OCI-LY7 (cell line): Measurements from ENCODE around the gene KCNK7. TPM values are rescaled to one million over a fixed set of nuclear protein-coding genes. Genes with fewer than 3 reads are reported as not detected.

ENCODE experiments used
- BruUV-seq: library from RNA; stranded (reverse); fragments of 400-500 nt; replicated peaks from 2 replicates; lab custom pipeline; 2021; lab: Mats Ljungman, UMichigan
- CTCF ChIA-PET: fragments of 300-600 bp; sonication (Branson Sonifier 250); formaldehyde crosslinking; loops from one replicate; lab custom pipeline; 2022; ENCODE audit warnings: antibody characterized with exemption; ENCODE audit not compliant: unreplicated experiment; lab: Charles Lee
- POLR2A ChIA-PET: fragments of 300-600 bp; sonication (Branson Sonifier 250); formaldehyde crosslinking; loops from one replicate; lab custom pipeline; 2022; ENCODE audit warnings: antibody characterized with exemption; lab: Charles Lee
- DNase-seq: peaks from one replicate; pipeline ENCODE4 v3.0.0-alpha.2; 2015; ENCODE audit warnings: low spot score
- H2AFZ ChIP-seq: fragments of 200-600 bp; sonication (generic), shearing (Covaris generic); 2 replicates; pipeline ENCODE4 v1.6.1; 2014; ENCODE audit warnings: mild to moderate bottlenecking, antibody characterized with exemption, low read length, moderate library complexity
- H3K27ac ChIP-seq: fragments of 200-600 bp; sonication (generic); 2 replicates; pipeline ENCODE4 v1.5.1; 2014; ENCODE audit warnings: mixed run types, low read depth, mild to moderate bottlenecking, moderate library complexity, low read length, inconsistent platforms; ENCODE audit not compliant: poor library complexity, severe bottlenecking
- H3K36me3 ChIP-seq: fragments of 200-600 bp; sonication (generic); 2 replicates; pipeline ENCODE4 v1.6.1; 2014; ENCODE audit warnings: mild to moderate bottlenecking, antibody characterized with exemption, low read length, moderate library complexity, mixed read lengths; ENCODE audit not compliant: insufficient read depth
- H3K4me1 ChIP-seq: fragments of 200-600 bp; sonication (generic); 2 replicates; pipeline ENCODE4 v1.5.1; 2014; ENCODE audit warnings: mild to moderate bottlenecking, low read length; ENCODE audit not compliant: insufficient read depth, poor library complexity, severe bottlenecking
- H3K4me2 ChIP-seq: fragments of 200-600 bp; sonication (generic); 2 replicates; pipeline ENCODE4 v1.6.1; 2014; ENCODE audit warnings: mild to moderate bottlenecking, low read length
- H3K4me3 ChIP-seq: fragments of 200-600 bp; sonication (generic); 2 replicates; pipeline ENCODE4 v1.5.1; 2014; ENCODE audit warnings: mild to moderate bottlenecking, low read depth, low read length; ENCODE audit not compliant: poor library complexity, severe bottlenecking
- H3K79me2 ChIP-seq: fragments of 200-600 bp; sonication (generic); 2 replicates; pipeline ENCODE4 v1.6.1; 2016; ENCODE audit warnings: low read depth, mild to moderate bottlenecking, low read length, moderate library complexity, mixed read lengths; ENCODE audit not compliant: insufficient read depth
- H3K9me2 ChIP-seq: fragments of 200-600 bp; sonication (generic); 2 replicates; pipeline ENCODE4 v1.6.1; 2016; ENCODE audit warnings: mild to moderate bottlenecking, low read length, mixed read lengths; ENCODE audit not compliant: insufficient read depth
- H3K9me3 ChIP-seq: fragments of 200-600 bp; sonication (generic); 2 replicates; pipeline ENCODE4 v1.6.1; 2014; ENCODE audit warnings: mild to moderate bottlenecking, mixed run types, low read length, mixed read lengths
- H4K20me1 ChIP-seq: fragments of 200-600 bp; sonication (generic); 2 replicates; pipeline ENCODE4 v1.6.1; 2014; ENCODE audit warnings: mild to moderate bottlenecking, antibody characterized with exemption, low read length, moderate library complexity, mixed read lengths; ENCODE audit not compliant: insufficient read depth
- CTCF ChIP-seq: fragments of 200-600 bp; sonication (generic); conservative IDR thresholded peaks from 2 replicates; pipeline ENCODE4 v1.5.1; 2014; ENCODE audit warnings: mild to moderate bottlenecking, antibody characterized with exemption, low read length, moderate library complexity, mixed read lengths
- EZH2phosphoT487 ChIP-seq: fragments of 200-600 bp; sonication (generic); IDR thresholded peaks from 2 replicates; pipeline ENCODE4 v1.6.1; 2018; ENCODE audit warnings: low read depth, borderline replicate concordance, mild to moderate bottlenecking, mixed run types, antibody characterized with exemption, low read length, moderate library complexity, mixed read lengths
- intact Hi-C: fragments of 100-400 bp; cut with micrococcal nuclease; formaldehyde crosslinking; loops from one replicate; pipeline ENCODE4 v1.10.0; 2022; ENCODE audit not compliant: unreplicated experiment
- total RNA-seq, 2 experiments: library from RNA; depleted of rRNA in 1 of 2; stranded (reverse); fragments of >200 nt in 1 of 2; shearing (Covaris generic) in 1 of 2; gene quantifications; 2 replicates each; pipeline ENCODE4 v1.2.3, GENCODE V29; 2014 to 2022

KCNK7 gene
- total RNA-seq, 2 experiments from 2014 or later: 0.68 to 1.4 TPM

DNA sequence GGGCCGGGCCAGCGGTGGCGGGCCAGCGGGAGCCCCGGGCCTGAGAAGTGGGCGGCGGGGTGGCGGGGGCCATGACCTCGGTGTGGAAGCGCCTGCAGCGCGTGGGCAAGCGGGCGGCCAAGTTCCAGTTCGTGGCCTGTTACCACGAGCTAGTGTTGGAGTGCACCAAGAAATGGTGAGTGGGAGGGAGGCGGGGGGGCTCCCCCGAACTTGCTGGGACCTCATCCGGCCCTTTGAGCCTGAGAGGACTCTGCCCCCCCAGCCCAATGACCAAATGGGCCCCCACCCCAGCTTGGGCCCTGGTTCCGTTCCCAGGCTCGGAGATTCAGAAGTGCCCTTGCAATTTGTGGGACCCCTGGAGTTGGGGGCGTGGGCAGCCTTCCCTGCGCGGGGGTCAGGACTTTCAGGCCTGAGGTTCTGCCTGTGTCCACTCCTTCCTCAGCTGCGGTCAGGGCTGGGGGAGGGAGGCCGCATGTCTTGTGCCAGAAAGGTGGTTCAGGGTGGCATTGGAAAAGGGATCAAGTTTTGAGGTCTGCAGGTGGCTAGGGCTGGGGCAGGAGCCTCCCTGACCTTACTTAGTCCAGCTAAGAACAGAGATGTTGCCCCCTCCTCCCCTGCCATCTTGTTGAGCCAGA lies 19.3 kb downstream of the KCNK7 start:
- peaks cover 18% of the 10 kb centered on the region; the same call in 1 of the 2 replicates for H3K79me2 ChIP-seq
- peak overlapping the region; percentile 54 for H3K27ac ChIP-seq
- no peaks in the 10 kb centered on the region for H3K9me3 ChIP-seq
- H3K36me3 ChIP-seq: peaks cover 24% of the 10 kb centered on the region
- ChIA-PET POLR2A (interaction anchor here (0.7 to 2.7 kb wide), 3 partner anchors 11 to 39 kb away, joined by 3 to 17 read pairs (median 4); partner anchors contain the start of gene PCNX3), CTCF (interaction anchor here (0.6 to 2.1 kb wide), 4 partner anchors 11 to 263 kb away, joined by 3 to 11 read pairs (median 3); no protein-coding TSS in a partner anchor)
- TF ChIP-seq EZH2phosphoT487: no peak
- TF ChIP-seq CTCF: no peak
- H3K4me1 ChIP-seq: peaks cover 51% of the 10 kb centered on the region
- H3K9me2 ChIP-seq: no peaks in the 10 kb centered on the region
- intact Hi-C loops: loop anchor here (10.0 kb wide), 1 partner anchor 722 kb away; no protein-coding TSS in a partner anchor
- no peak for DNase-seq
- no peak overlapping the region for H2AFZ ChIP-seq
- peak overlapping the region; percentile 94 for H3K4me3 ChIP-seq
- BruUV-seq: no TSS peak
- H4K20me1 ChIP-seq: peaks cover 2% of the 10 kb centered on the region; the same call in 1 of the 2 replicates
- H3K4me2 ChIP-seq: peak overlapping the region; percentile 94

- DNase-seq: peak; percentile 83
- intact Hi-C loops: loop anchor here (2.0 to 10.0 kb wide), 2 partner anchors 63 to 721 kb away; partner anchors contain the start of gene SIPA1
- H3K4me2 ChIP-seq: peak within 1 kb of the TSS; percentile 94
- no peaks in the 10 kb centered on the region for H3K9me2 ChIP-seq
- peaks cover 55% of the 10 kb centered on the region for H3K4me1 ChIP-seq
- H2AFZ ChIP-seq: no peak within 1 kb of the TSS
- H3K36me3 ChIP-seq: peaks cover 18% of the 10 kb centered on the region
- CTCF ChIA-PET: interaction anchor here (1.1 kb wide), 1 partner anchor 12 kb away, joined by 3 read pairs; no protein-coding TSS in a partner anchor
- BruUV-seq: no TSS peak
- peaks cover 25% of the 10 kb centered on the region for H3K79me2 ChIP-seq
- peaks cover 7% of the 10 kb centered on the region; the same call in 1 of the 2 replicates for H4K20me1 ChIP-seq
- POLR2A ChIA-PET: interaction anchor here (0.7 to 2.7 kb wide), 3 partner anchors 12 to 77 kb away, joined by 3 to 17 read pairs (median 4); partner anchors contain the start of gene MALAT1
- peak within 1 kb of the TSS; percentile 84 for H3K27ac ChIP-seq
- H3K4me3 ChIP-seq: peak within 1 kb of the TSS; percentile 94
- H3K9me3 ChIP-seq: no peaks in the 10 kb centered on the region
- TF ChIP-seq CTCF: no peak
- TF ChIP-seq EZH2phosphoT487: no peak
These were observed 19.9 kb downstream of the KCNK7 start, which contains the start of gene EHBP1L1 for GRCh38 chr11:65575568-65576231. Gene EHBP1L1 (plus strand): TSS chr11:65576053. CDS start chr11:65576303, 250 bp downstream.
